ENCODE data around the gene HNRNPA3.
A peak's percentile ranks its signal among the peaks of the same experiment; 100 is the strongest.

The HNRNPA3 gene

DNA sequence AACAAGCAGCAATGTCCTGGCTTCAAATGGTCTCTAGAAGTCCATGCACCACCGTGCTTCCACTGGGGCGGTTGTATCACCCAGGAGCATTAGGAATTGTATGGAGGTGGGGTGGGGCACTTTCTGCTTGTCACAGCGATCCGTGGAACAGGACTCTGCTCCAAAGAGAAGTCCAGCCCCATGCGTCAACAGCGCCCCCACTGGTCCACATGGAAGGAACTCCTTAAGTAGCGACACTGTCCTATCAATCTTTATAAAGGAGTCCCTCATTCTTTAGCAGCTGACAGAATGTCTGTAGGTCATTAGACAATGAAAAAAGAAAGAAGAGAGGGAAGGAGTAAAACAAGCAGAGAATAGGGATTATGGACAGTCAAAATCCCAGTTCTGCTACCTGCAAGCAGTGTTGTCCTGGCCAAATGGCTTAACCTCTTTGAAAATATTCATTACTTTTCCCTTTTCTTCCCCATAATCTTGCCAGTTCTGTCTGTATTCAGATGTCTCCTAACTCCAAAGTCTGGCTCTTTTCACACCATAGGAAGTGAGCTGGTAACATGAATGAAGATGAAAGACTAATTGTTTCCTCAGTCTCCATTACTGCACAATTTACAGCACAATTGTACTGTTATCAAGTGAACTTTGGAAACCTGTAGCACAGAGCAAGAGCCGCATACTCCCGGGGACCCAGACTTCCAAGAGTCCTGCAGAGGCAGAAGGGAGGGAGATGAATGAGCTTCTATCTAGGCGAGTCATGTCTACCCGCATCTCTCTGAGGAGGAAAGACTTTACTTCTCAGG, 42.0 kb downstream of the HNRNPA3 start:
- no peak overlapping the region for H3K4me3 ChIP-seq (ENCODE audit: low read depth, low read length)
- DNase-seq (ENCODE audit: low read depth, low spot score) = no peak
- TF ChIP-seq, protein P1, sequence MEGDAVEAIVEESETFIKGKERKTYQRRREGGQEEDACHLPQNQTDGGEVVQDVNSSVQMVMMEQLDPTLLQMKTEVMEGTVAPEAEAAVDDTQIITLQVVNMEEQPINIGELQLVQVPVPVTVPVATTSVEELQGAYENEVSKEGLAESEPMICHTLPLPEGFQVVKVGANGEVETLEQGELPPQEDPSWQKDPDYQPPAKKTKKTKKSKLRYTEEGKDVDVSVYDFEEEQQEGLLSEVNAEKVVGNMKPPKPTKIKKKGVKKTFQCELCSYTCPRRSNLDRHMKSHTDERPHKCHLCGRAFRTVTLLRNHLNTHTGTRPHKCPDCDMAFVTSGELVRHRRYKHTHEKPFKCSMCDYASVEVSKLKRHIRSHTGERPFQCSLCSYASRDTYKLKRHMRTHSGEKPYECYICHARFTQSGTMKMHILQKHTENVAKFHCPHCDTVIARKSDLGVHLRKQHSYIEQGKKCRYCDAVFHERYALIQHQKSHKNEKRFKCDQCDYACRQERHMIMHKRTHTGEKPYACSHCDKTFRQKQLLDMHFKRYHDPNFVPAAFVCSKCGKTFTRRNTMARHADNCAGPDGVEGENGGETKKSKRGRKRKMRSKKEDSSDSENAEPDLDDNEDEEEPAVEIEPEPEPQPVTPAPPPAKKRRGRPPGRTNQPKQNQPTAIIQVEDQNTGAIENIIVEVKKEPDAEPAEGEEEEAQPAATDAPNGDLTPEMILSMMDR (IDR thresholded peaks at IDR 0.05; ENCODE audit: low read depth, low read length) = peak; percentile 56
- in situ Hi-C loops (cut with HindIII; ENCODE audit: low sequenced_read_pairs) = no loop called here

DNA sequence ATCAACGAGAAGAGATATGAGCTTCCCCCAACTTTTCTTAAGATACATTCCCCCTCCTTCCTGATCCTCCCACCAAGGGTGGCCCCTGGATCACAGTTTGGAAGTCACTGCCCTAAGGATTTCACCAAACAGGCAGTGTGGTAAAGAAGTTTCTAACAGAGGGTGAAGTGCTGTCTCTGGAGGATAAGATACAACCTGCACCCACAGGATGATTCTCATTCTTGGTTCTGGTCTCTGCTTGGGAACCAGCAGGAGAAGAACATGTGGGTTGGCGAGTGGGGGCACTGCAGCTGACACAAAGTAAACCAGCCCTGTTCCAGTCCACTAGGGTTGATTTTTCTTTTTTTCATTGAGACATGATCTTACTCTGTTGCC, 42.6 kb downstream of the HNRNPA3 start:
- TF ChIP-seq, protein P1 (IDR thresholded peaks at IDR 0.05; ENCODE audit: low read depth, low read length) = no peak
- in situ Hi-C loops (cut with HindIII; ENCODE audit: low sequenced_read_pairs) = no loop called here
- no peak for DNase-seq (ENCODE audit: low read depth, low spot score)
- no peak overlapping the region for H3K4me3 ChIP-seq (ENCODE audit: low read depth, low read length)

DNA sequence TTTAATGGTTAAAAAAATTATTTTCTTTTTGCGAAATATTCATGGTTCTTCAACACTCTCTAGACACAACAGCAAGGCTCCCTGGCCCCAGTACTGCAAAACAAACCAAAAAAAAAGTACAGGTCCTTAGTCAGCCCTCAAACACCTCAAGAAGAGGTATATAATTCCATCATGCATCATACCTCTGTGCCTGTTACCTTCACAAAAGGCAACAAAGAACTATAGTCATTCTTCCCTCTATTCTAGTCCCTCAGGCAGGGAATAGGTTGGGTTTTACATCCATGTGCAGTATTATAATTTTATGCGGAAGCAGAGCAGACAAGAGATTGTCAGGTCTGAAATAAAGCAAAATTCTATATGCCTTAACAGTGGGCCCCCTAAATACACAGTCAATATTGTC, 43.4 kb downstream of the HNRNPA3 start:
- DNase-seq (ENCODE audit: low read depth, low spot score) = no peak
- in situ Hi-C loops (cut with HindIII; ENCODE audit: low sequenced_read_pairs) = no loop called here
- TF ChIP-seq, protein P1 (IDR thresholded peaks at IDR 0.05; ENCODE audit: low read depth, low read length) = no peak
- no peak overlapping the region for H3K4me3 ChIP-seq (ENCODE audit: low read depth, low read length)

DNA sequence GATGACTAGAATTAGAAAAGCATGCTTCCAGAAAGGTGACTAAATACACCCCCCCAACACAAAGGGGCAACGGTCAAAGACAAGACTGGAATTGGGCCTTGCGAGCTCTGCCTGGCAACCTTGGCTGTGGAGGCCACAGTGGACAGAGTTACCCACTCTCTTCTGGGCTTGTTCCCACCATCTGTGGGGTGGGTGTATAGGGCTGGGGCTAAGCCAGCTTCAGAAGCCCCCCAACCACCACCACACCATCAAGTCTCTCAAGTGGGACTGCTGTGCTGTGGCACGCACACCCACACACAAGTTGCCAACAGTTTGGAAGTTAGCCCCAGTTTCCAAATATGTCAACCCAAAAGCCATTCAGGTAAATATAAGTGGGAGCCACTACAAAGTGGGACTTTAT, 44.1 kb downstream of the HNRNPA3 start:
- TF ChIP-seq, protein P1 (IDR thresholded peaks at IDR 0.05; ENCODE audit: low read depth, low read length) = no peak
- DNase-seq (ENCODE audit: low read depth, low spot score) = no peak
- in situ Hi-C loops (cut with HindIII; ENCODE audit: low sequenced_read_pairs) = no loop called here
- H3K4me3 ChIP-seq (ENCODE audit: low read depth, low read length) = no peak overlapping the region

DNA sequence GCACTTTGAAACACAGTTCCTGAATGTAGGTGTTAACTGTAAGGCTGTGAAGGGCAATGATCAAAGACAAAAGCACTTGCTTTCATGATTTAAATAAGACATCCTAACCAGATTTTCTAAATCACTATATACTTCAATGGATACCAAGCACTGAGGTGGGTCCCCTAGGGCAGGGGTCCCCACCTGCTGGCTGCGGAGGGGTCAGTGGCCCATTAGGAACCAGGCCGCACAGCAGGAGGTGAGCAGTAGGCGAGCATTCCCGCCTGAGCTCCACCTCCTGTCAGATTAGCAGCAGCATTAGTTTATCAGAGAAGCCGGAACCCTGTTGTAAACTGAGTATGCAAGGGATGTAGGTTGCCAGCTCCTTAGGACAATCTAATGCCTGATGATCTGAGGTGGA, 44.9 kb downstream of the HNRNPA3 start:
- TF ChIP-seq, protein P1 (IDR thresholded peaks at IDR 0.05; ENCODE audit: low read depth, low read length) = no peak
- no peak for DNase-seq (ENCODE audit: low read depth, low spot score)
- in situ Hi-C loops (cut with HindIII; ENCODE audit: low sequenced_read_pairs) = no loop called here
- no peak overlapping the region for H3K4me3 ChIP-seq (ENCODE audit: low read depth, low read length)

DNA sequence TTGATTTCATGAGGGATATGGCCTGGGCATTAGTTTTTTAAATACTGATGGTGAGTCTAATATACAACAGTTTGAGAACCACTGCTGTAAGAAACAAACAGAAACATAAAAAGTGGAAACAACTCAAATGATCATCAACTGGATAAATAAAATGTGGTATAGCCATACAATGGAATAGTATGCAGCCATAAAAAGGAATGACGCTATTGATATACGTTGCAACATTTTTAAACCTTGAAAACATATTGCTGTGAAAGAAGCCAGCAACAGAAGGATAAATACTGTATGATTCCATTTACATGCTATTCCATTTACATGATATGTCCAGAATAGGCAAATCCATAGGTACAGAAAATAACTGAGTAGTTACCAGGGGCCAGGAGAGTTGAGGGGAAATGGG, 45.5 kb downstream of the HNRNPA3 start:
- in situ Hi-C loops (cut with HindIII; ENCODE audit: low sequenced_read_pairs) = no loop called here
- no peak overlapping the region for H3K4me3 ChIP-seq (ENCODE audit: low read depth, low read length)
- TF ChIP-seq, protein P1 (IDR thresholded peaks at IDR 0.05; ENCODE audit: low read depth, low read length) = no peak
- no peak for DNase-seq (ENCODE audit: low read depth, low spot score)
